ENCODE data around the gene RCSD1.

RCSD1 gene

DNA sequence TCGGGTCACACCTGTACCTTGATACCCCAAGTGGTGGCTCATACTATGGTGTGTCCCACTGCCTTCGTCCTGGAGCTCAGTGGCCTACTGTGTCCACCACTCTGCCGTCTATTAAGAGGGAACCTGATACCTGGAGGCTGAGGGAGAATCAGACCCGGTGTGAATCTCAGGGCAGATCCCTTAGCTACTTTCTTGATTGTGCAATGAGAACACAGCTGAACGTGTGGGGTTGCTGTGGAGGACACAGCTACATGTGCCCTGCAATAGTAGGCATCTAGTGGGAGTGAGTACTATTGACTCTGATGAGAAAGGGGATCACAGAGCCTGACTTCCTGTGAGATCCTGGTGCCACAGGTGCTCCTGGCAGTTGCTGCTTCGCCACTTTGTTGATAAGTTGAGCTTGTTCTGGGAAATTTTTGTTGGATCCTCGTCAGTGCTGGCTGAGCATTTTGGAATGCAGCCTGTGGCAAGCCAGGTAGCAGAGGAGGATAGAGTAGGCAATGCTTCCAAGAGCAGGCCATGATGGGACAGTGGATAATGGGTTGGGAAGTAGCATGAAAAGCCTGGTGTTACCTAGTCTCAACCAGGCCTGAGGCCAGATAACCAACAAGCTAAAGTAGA is 63.5 kb downstream of the RCSD1 start:
- no peak for DNase-seq (ENCODE audit: low spot score)

GRCh38 chr1:167694691-167695090 is 64.7 kb downstream of the RCSD1 start:
- DNase-seq (ENCODE audit: low spot score) = no peak

DNA sequence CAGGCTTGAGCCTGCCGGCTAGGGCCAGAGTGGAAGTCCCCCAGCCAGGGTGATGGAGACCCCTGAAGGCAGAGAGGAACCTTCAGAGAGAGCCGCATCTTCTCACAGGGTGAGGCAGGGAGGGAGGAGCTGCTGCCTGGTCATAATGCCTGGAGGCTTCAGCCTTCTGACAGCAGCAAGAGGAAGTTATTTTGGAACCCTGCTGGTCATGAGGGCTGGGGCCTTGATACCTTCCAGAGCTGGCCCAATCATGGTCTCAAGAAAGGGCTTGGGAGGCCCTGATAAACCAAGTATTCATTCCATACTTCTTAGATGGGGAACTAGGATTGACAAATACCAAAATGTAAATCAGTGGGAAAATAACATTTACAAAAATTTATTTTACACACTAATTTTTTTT is 65.1 kb downstream of the RCSD1 start:
- no peak for DNase-seq (ENCODE audit: low spot score)

DNA sequence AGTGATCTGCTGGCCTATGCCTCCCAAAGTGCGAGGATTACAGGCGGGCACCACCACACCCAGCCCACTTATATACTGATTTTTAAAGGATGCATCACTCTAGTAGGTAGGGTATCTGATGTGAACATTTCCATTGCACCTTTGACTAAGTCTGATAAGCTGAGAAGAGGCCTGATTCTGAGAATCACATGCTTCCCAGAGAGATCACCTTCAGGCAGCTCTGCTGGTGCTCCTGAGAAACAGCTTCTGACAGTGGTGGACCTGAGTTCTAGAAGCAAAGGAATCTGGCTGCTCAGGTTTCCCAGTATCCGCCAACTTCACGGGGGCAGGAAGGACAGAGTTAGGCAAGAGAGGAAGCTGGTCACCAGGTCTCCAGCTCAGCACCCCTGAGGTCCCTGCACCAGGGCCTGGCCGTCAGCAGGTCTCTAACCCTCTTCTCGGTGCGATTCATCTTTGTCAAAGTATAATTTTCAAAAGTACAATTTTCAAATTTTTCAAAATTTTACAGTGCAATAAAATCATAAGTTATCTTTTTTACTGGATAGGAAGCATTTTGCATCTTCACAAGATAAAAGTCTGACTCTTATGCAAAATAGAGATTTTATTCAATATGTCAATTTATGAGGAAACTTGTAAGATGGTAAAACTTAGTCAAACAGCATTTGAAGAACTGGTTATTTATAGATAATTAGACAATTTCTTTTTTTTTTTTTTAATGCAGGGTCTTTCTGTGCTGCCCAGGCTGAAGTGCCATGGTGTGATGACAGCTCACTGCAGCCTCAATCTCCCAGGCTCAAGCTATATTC is 65.9 kb downstream of the RCSD1 start:
- no peak for DNase-seq (ENCODE audit: low spot score)

GRCh38 chr1:167697667-167698141 is 67.7 kb downstream of the RCSD1 start:
- DNase-seq (ENCODE audit: low spot score) = no peak

- no peak for DNase-seq (ENCODE audit: low spot score)
Observed at GRCh38 chr1:167698313-167698712, 68.3 kb downstream of the RCSD1 start.

DNA sequence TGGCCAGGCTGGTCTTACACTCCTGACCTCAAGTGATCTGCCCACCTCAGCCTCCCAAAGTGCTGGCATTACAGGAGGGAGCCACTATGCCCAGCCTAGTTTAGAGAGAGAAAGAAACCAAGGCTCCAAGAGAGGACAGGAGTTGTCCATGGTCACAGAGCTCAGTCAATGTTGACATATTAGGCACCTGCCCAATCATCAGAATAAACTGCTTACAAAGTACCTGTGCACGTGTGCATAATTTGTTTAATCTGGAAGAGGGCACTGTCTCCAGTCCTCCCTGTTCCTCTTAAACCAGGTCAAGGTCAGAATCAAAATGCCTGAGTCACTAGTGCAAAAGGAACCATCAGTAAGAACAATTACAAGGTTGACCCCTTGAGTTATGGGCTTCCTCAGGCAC is 71.5 kb downstream of the RCSD1 start:
- DNase-seq (ENCODE audit: low spot score) = no peak

- no peak for DNase-seq (ENCODE audit: low spot score)
Observed at GRCh38 chr1:167703557-167703956, 73.5 kb downstream of the RCSD1 start.

- no peak for DNase-seq (ENCODE audit: low spot score)
Observed at GRCh38 chr1:167704715-167705114, 74.7 kb downstream of the RCSD1 start.

DNA sequence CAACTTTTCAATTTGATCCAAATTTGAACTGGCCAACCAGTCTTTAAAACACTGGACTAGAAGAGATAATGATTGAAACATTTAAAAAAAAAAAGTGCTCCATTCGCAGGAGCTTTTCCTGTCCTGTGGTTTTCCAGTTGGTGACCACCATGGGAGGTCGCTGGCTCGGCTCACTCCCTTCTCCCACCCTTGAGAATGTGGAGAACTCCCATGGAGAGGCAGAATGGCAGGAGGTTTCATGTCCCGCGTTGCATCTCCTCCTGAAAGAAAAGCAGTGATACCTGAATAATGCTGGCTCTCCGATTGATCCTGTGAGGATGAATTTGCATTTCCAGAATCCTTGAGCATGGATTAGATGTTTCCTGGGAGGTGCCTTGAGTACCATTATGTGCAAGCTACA is 75.2 kb downstream of the RCSD1 start:
- DNase-seq (ENCODE audit: low spot score) = no peak

GRCh38 chr1:167706363-167706762 is 76.3 kb downstream of the RCSD1 start:
- no peak for DNase-seq (ENCODE audit: low spot score)

DNA sequence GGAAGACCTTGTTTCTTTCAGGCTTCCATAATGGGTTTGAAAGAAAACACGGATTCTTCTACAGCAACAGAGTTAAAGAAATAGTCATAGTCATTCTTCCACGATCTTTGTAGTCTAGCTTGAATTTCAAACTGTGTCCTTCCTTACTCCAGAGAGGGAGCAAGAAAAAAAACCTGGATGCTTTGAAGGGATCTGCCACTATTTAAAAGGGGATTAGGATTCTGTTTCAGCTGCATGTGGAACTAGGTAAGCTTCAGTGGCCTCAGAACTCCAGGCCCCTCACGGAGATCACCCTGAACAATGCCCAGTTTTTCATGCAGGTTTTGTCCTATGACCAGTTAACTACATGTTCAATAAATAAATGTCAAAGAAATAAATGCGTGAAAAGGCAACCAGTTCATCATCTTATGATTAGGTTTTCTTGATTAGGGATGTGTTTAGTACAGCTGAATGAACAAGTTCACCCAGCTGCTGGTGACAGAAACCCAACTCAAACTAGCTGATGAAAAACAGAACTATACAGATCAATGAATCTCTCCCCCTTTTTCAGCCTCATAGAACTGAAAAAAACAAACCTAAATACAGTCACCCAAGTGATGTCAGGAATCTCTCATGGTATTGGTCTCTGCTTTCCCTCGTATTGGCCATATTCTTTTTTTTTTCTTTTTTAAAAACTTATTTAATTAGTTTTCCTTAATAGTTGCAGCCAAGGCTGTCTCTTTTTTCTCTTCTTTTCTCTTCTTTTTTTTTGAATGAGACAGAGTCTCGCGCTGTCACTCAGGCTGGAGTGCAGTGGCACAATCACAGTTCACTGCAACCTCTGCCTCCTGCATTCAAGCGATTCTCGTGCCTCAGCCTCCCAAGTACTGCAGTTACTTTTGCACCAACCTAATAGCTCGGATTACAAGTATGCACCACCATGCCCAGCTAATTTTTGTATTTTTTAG is 77.2 kb downstream of the RCSD1 start:
- no peak for DNase-seq (ENCODE audit: low spot score)

- DNase-seq (ENCODE audit: low spot score) = no peak
Observed at GRCh38 chr1:167707942-167708341, 77.9 kb downstream of the RCSD1 start.

DNA sequence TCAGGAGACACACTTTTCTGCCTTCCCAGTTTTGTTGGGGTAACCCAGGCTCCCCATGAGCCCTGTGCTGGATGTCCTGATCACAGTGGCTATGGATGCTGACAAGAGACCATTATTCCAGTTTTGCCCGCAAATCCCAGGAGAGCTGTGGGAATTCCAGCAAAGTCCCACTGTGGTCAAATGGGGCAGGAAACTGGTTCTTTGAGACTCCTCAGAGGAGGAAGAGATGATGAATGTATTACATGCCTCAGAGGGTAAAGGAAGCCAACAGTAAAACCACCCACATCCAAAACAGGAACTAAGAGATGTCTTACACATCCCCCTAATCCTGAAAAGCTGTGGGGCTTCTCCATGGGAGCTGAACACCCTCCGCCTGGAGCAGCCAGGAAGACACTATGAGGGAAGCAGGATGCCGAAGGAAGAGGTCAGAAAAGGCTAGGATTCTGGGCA is 78.9 kb downstream of the RCSD1 start:
- DNase-seq (ENCODE audit: low spot score) = no peak

GRCh38 chr1:167710836-167711235 is 80.8 kb downstream of the RCSD1 start:
- DNase-seq (ENCODE audit: low spot score) = no peak

- DNase-seq (ENCODE audit: low spot score) = no peak
Observed at GRCh38 chr1:167711797-167712196, 81.8 kb downstream of the RCSD1 start.

- DNase-seq (ENCODE audit: low spot score) = no peak
Observed at GRCh38 chr1:167713330-167714081, 83.5 kb downstream of the RCSD1 start.

GRCh38 chr1:167714098-167714438 is 84.0 kb downstream of the RCSD1 start:
- peak; percentile 94 for DNase-seq (ENCODE audit: low spot score)

DNA sequence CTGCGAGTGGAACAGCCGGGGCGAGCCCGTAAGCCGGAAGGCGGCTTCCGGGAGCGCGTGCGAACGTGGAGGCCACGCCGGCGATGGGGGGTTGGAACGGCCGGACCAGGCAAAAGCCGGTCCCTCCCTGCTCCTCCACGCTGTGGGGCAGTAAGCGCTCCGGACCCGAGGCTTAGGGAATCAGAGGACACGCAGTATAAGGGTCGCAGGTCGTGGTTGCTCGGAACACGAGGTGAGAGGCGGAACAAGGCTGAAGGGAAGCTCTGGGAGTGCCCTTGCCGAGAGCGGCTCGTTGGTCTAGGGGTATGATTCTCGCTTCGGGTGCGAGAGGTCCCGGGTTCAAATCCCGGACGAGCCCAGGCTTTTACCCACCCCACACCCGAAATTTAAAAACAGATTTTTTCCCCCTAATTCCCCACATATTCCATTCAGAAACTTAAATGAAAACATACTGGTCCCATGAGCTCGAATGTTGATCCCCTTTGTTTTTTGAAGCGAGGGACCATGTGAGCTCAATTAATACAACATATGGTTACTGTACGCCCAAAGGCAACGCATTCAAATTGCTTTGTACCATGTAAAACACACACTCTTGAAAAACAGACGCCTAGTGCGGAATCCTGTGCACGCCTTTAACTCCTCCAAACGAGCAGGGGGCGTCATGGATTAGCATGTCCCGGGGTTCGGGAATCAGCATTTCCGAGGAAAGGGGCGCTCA is 84.6 kb downstream of the RCSD1 start:
- peak; percentile 80 for DNase-seq (ENCODE audit: low spot score)

- DNase-seq (ENCODE audit: low spot score) = peak; percentile 77
Observed at GRCh38 chr1:167715157-167715999, 85.3 kb downstream of the RCSD1 start.
